ENCODE data around the gene KMT2C. TPM values are rescaled to one million over a fixed set of nuclear protein-coding genes. Genes with fewer than 3 reads are reported as not detected.

KMT2C gene
- total and polyA plus RNA-seq, 2 of the 13 experiments (the other 11 are each of a cell fraction or from before 2014, with no cell fraction given) = 7.1 to 14.4 TPM

DNA sequence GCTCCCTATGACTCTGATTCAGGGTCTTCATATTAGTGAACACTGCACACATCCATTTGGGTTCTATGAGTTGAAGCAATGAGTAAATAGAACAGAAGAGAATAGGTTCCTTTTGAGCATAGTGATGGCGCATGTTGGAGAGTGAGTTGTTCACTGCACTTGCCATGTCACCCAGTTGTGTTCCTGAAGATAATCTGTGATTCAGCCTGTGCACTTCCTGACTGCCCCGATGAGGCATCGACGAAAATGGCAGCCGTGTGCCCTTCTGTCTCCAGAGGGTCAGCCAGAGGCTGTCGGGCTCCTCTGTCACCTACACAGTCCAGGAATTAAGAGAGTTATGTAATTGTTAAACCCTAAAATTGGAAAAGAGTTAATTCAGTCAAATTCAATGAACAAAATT, 315.6 kb downstream of the KMT2C start:
- Histone ChIP-seq H3K9me3 (ENCODE audit: low read length) (no peaks in the 10 kb centered on the region), H3K9ac (ENCODE audit: insufficient read depth, low read depth, low read length) (no peak overlapping the region), H3K36me3 (replicated peaks in 1 of 2; ENCODE audit: control insufficient read depth in 1 of 2, insufficient read depth in 2 of 2, low read length in 2 of 2) (peaks cover 22 to 50% of the 10 kb centered on the region in 2 experiments), H3K27ac (ENCODE audit: extremely low read length, insufficient read depth, low read length) (no peak overlapping the region), H4K20me1 (ENCODE audit: insufficient read depth, low read length) (no peaks in the 10 kb centered on the region), H3K27me3 (ENCODE audit: control insufficient read depth in 1 of 2, insufficient read depth in 2 of 2, low read length in 2 of 2) (no peaks in the 10 kb centered on the region), H3K4me2 (ENCODE audit: low read depth, low read length) (no peak overlapping the region), H3K79me2 (ENCODE audit: insufficient read depth, low read length) (no peaks in the 10 kb centered on the region), H3K4me1 (ENCODE audit: insufficient read depth, low read length) (no peaks in the 10 kb centered on the region), H2AFZ (ENCODE audit: low read length) (no peak overlapping the region), H3K4me3 (replicated peaks in 1 of 3; ENCODE audit: insufficient read depth in 1 of 3, low read depth in 2 of 3, low read length in 3 of 3) (no peak overlapping the region)
- CTCF ChIA-PET (ENCODE audit: low intra/inter-chr PET ratio, low total read pairs) = no interaction called here
- no TSS peak for BruUV-seq (replicated peaks)
- ATAC-seq = no peak
- no peak for DNase-seq (ENCODE audit: low spot score)
- 96% methylated on average over 6 of the region's 6 CpGs for WGBS (ENCODE audit: low lambda C conversion rate)
- POLR2A ChIA-PET = no interaction called here
- FAIRE-seq = no peak
- intact Hi-C loops (cut with micrococcal nuclease; ENCODE audit: unreplicated experiment) (no loop called here), in situ Hi-C loops (cut with HindIII; ENCODE audit: extremely low pct_ligation_motif_present, low pct_unique_long_range_greater_than_20kb) (no loop called here)
- TF ChIP-seq SMAD1 (CRISPR knock-in tag; IDR thresholded peaks at IDR 0.05; ENCODE audit: borderline replicate concordance, low read depth) (no peak), ZBTB21 (CRISPR knock-in tag; IDR thresholded peaks at IDR 0.05) (no peak), ZNF816 (CRISPR knock-in tag; IDR thresholded peaks at IDR 0.05; ENCODE audit: borderline replicate concordance) (no peak), ZNF629 (CRISPR knock-in tag; conservative IDR thresholded peaks at IDR 0.05) (no peak), ZNF510 (CRISPR knock-in tag; IDR thresholded peaks at IDR 0.05; ENCODE audit: low read depth) (no peak), NFE2L2 (IDR thresholded peaks at IDR 0.05; ENCODE audit: low read length) (no peak), EEA1 (CRISPR knock-in tag; IDR thresholded peaks at IDR 0.05; ENCODE audit: borderline replicate concordance) (no peak), CCDC6 (CRISPR knock-in tag; IDR thresholded peaks at IDR 0.05) (no peak)
- TF ChIP-seq, protein P1, sequence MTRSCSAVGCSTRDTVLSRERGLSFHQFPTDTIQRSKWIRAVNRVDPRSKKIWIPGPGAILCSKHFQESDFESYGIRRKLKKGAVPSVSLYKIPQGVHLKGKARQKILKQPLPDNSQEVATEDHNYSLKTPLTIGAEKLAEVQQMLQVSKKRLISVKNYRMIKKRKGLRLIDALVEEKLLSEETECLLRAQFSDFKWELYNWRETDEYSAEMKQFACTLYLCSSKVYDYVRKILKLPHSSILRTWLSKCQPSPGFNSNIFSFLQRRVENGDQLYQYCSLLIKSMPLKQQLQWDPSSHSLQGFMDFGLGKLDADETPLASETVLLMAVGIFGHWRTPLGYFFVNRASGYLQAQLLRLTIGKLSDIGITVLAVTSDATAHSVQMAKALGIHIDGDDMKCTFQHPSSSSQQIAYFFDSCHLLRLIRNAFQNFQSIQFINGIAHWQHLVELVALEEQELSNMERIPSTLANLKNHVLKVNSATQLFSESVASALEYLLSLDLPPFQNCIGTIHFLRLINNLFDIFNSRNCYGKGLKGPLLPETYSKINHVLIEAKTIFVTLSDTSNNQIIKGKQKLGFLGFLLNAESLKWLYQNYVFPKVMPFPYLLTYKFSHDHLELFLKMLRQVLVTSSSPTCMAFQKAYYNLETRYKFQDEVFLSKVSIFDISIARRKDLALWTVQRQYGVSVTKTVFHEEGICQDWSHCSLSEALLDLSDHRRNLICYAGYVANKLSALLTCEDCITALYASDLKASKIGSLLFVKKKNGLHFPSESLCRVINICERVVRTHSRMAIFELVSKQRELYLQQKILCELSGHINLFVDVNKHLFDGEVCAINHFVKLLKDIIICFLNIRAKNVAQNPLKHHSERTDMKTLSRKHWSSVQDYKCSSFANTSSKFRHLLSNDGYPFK (CRISPR knock-in tag; IDR thresholded peaks at IDR 0.05; ENCODE audit: borderline replicate concordance) = no peak
- TF ChIP-seq, protein P2, sequence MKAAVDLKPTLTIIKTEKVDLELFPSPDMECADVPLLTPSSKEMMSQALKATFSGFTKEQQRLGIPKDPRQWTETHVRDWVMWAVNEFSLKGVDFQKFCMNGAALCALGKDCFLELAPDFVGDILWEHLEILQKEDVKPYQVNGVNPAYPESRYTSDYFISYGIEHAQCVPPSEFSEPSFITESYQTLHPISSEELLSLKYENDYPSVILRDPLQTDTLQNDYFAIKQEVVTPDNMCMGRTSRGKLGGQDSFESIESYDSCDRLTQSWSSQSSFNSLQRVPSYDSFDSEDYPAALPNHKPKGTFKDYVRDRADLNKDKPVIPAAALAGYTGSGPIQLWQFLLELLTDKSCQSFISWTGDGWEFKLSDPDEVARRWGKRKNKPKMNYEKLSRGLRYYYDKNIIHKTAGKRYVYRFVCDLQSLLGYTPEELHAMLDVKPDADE (CRISPR knock-in tag; IDR thresholded peaks at IDR 0.05) = no peak
- TF ChIP-seq, protein P3, sequence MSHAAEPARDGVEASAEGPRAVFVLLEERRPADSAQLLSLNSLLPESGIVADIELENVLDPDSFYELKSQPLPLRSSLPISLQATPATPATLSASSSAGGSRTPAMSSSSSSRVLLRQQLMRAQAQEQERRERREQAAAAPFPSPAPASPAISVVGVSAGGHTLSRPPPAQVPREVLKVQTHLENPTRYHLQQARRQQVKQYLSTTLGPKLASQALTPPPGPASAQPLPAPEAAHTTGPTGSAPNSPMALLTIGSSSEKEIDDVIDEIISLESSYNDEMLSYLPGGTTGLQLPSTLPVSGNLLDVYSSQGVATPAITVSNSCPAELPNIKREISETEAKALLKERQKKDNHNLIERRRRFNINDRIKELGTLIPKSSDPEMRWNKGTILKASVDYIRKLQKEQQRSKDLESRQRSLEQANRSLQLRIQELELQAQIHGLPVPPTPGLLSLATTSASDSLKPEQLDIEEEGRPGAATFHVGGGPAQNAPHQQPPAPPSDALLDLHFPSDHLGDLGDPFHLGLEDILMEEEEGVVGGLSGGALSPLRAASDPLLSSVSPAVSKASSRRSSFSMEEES (CRISPR knock-in tag; IDR thresholded peaks at IDR 0.05) = no peak
- TF ChIP-seq, protein P4, sequence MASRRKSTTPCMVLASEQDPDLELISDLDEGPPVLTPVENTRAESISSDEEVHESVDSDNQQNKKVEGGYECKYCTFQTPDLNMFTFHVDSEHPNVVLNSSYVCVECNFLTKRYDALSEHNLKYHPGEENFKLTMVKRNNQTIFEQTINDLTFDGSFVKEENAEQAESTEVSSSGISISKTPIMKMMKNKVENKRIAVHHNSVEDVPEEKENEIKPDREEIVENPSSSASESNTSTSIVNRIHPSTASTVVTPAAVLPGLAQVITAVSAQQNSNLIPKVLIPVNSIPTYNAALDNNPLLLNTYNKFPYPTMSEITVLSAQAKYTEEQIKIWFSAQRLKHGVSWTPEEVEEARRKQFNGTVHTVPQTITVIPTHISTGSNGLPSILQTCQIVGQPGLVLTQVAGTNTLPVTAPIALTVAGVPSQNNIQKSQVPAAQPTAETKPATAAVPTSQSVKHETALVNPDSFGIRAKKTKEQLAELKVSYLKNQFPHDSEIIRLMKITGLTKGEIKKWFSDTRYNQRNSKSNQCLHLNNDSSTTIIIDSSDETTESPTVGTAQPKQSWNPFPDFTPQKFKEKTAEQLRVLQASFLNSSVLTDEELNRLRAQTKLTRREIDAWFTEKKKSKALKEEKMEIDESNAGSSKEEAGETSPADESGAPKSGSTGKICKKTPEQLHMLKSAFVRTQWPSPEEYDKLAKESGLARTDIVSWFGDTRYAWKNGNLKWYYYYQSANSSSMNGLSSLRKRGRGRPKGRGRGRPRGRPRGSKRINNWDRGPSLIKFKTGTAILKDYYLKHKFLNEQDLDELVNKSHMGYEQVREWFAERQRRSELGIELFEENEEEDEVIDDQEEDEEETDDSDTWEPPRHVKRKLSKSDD (CRISPR knock-in tag; IDR thresholded peaks at IDR 0.05; ENCODE audit: low read depth) = no peak
